ENCODE measurements around the gene CDC5L.

DNA sequence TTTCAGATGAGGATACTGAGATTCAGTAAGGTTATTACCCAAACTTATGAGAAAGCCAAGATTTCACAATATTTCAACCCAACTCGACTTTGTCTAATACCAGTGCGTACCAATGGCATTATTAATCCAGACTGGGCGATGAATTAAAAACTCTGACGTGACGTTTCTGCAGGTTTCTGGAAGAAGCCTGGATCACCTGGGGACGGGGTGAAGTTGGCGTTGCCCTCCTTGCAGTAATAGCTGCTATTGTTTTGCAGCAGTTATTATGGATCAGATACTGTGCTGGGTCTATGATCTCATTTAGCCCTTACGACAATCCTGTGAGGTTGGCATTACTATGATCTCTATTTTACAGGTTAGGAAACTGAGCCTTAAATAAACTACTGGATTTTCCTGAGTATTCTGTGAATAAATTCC is 569 bp upstream of the CDC5L start:
- TF ChIP-seq, protein P1, sequence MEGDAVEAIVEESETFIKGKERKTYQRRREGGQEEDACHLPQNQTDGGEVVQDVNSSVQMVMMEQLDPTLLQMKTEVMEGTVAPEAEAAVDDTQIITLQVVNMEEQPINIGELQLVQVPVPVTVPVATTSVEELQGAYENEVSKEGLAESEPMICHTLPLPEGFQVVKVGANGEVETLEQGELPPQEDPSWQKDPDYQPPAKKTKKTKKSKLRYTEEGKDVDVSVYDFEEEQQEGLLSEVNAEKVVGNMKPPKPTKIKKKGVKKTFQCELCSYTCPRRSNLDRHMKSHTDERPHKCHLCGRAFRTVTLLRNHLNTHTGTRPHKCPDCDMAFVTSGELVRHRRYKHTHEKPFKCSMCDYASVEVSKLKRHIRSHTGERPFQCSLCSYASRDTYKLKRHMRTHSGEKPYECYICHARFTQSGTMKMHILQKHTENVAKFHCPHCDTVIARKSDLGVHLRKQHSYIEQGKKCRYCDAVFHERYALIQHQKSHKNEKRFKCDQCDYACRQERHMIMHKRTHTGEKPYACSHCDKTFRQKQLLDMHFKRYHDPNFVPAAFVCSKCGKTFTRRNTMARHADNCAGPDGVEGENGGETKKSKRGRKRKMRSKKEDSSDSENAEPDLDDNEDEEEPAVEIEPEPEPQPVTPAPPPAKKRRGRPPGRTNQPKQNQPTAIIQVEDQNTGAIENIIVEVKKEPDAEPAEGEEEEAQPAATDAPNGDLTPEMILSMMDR (IDR thresholded peaks at IDR 0.05; ENCODE audit: borderline replicate concordance, extremely low read depth, low read length, poor library complexity, severe bottlenecking), result no peak
- TF ChIP-seq EZH2 (IDR thresholded peaks at IDR 0.05; ENCODE audit: borderline replicate concordance, low read depth, low read length, severe bottlenecking), result no peak

All from DND-41 (cell line).